Liver (tissue), 3 donors: Measurements from ENCODE around the gene FPR3.

Experiments
- CTCF ChIP-seq: fragments of 150-350 bp; IDR thresholded peaks from 2 replicates; pipeline ENCODE4 v1.5.1; 2017; ENCODE audit warnings: improper control_type of control experiment, low read depth, low read length; ENCODE audit not compliant: missing input control
- FOXA1 ChIP-seq: IDR thresholded peaks from 2 replicates; pipeline ENCODE4 v1.6.1; 2016; ENCODE audit warnings: antibody characterized with exemption
- MAX ChIP-seq: IDR thresholded peaks from 2 replicates; pipeline ENCODE4 v1.6.1; 2016; ENCODE audit warnings: antibody characterized with exemption
- RAD21 ChIP-seq, 2 donors: IDR thresholded peaks; 2 replicates each; pipeline ENCODE4 v1.6.1; 2016; ENCODE audit warnings: antibody characterized with exemption in 2 of 2, mild to moderate bottlenecking in 2 of 2
- REST ChIP-seq: IDR thresholded peaks from 2 replicates; pipeline ENCODE4 v1.6.1; 2016; ENCODE audit warnings: antibody characterized with exemption, mild to moderate bottlenecking
- ZBTB33 ChIP-seq: IDR thresholded peaks from 2 replicates; pipeline ENCODE4 v1.6.1; 2016; ENCODE audit warnings: antibody characterized with exemption
- donor health status: healthy.
- donor health status: healthy.

GRCh38 chr19:51765086-51765485 is 29.9 kb upstream of the FPR3 start:
- TF ChIP-seq ZBTB33, result no peak
- TF ChIP-seq CTCF, result no peak
- TF ChIP-seq FOXA1, result no peak
- no peak for TF ChIP-seq RAD21 (IDR thresholded peaks at IDR 0.05)
- no peak for TF ChIP-seq MAX
- no peak for TF ChIP-seq REST
